ENCODE results near the gene SPEN.

- TF ChIP-seq, protein P1, sequence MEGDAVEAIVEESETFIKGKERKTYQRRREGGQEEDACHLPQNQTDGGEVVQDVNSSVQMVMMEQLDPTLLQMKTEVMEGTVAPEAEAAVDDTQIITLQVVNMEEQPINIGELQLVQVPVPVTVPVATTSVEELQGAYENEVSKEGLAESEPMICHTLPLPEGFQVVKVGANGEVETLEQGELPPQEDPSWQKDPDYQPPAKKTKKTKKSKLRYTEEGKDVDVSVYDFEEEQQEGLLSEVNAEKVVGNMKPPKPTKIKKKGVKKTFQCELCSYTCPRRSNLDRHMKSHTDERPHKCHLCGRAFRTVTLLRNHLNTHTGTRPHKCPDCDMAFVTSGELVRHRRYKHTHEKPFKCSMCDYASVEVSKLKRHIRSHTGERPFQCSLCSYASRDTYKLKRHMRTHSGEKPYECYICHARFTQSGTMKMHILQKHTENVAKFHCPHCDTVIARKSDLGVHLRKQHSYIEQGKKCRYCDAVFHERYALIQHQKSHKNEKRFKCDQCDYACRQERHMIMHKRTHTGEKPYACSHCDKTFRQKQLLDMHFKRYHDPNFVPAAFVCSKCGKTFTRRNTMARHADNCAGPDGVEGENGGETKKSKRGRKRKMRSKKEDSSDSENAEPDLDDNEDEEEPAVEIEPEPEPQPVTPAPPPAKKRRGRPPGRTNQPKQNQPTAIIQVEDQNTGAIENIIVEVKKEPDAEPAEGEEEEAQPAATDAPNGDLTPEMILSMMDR (IDR thresholded peaks at IDR 0.05) = no peak
- peak; percentile 68 to 94 for TF ChIP-seq POLR2A (IDR thresholded peaks at IDR 0.05)
These were observed 11.6 kb upstream of the SPEN start for GRCh38 chr1:15835741-15836510.
